Liver (tissue), 9 donors: Measurements from ENCODE around the gene IFITM5. TPM values are rescaled to one million over a fixed set of nuclear protein-coding genes. Genes with fewer than 3 reads are reported as not detected.

Experiments used
- DNase-seq: peaks from one replicate; pipeline ENCODE4 v3.0.0-alpha.2; 2017; ENCODE audit warnings: low spot score
- H3K27ac ChIP-seq, 2 donors: one replicate each; pipeline ENCODE4 v1.7.0; 2013; ENCODE audit warnings: inconsistent platforms in 2 of 2, low read length in 2 of 2, control low read depth in 1 of 2, low read depth in 1 of 2, mild to moderate bottlenecking in 1 of 2
- H3K27me3 ChIP-seq, 4 donors: one replicate each; pipeline versions ENCODE4 v1.6.1 to v1.7.0; 2013; ENCODE audit warnings: low read length in 3 of 4, inconsistent platforms in 1 of 4, mild to moderate bottlenecking in 1 of 4, moderate library complexity in 1 of 4; ENCODE audit not compliant: control insufficient read depth in 4 of 4, insufficient read depth in 4 of 4
- H3K36me3 ChIP-seq, 4 donors: one replicate each; pipeline versions ENCODE4 v1.6.1 to v1.7.0; 2013; ENCODE audit warnings: low read length in 3 of 4, mild to moderate bottlenecking in 3 of 4, low read depth in 1 of 4, moderate library complexity in 1 of 4; ENCODE audit not compliant: control insufficient read depth in 4 of 4, insufficient read depth in 3 of 4
- H3K4me1 ChIP-seq, 4 donors: one replicate each; pipeline versions ENCODE4 v1.6.1 to v1.7.0; 2013; ENCODE audit warnings: low read length in 3 of 4, mild to moderate bottlenecking in 3 of 4, moderate library complexity in 1 of 4; ENCODE audit not compliant: control insufficient read depth in 4 of 4, insufficient read depth in 4 of 4
- H3K4me3 ChIP-seq, 3 donors: one replicate each; pipeline versions ENCODE4 v1.6.1 to v1.7.0; 2013; ENCODE audit warnings: low read length in 3 of 3, control low read depth in 1 of 3, low read depth in 1 of 3, mild to moderate bottlenecking in 1 of 3
- H3K9ac ChIP-seq, 2 donors: one replicate each; pipeline ENCODE4 v1.7.0; 2013; ENCODE audit warnings: low read length in 2 of 2, mild to moderate bottlenecking in 2 of 2, moderate library complexity in 2 of 2, control low read depth in 1 of 2, low read depth in 1 of 2
- H3K9me3 ChIP-seq, 4 donors: one replicate each; pipeline versions ENCODE4 v1.6.1 to v1.7.0; 2013; ENCODE audit warnings: low read length in 3 of 4; ENCODE audit not compliant: control insufficient read depth in 4 of 4
- CTCF ChIP-seq: fragments of 150-350 bp; IDR thresholded peaks from 2 replicates; pipeline ENCODE4 v1.5.1; 2017; ENCODE audit warnings: improper control_type of control experiment, low read depth, low read length; ENCODE audit not compliant: missing input control
- EGR1 ChIP-seq, 2 donors: IDR thresholded peaks; 2 replicates each; pipeline ENCODE4 v1.6.1; 2016 to 2018; ENCODE audit warnings: antibody characterized with exemption in 2 of 2, low read depth in 2 of 2
- FOXA1 ChIP-seq: IDR thresholded peaks from 2 replicates; pipeline ENCODE4 v1.6.1; 2016; ENCODE audit warnings: antibody characterized with exemption
- FOXA2 ChIP-seq: IDR thresholded peaks from 2 replicates; pipeline ENCODE4 v1.6.1; 2016; ENCODE audit warnings: antibody characterized with exemption
- GABPA ChIP-seq, 2 donors: IDR thresholded peaks in 1 of 2; conservative IDR thresholded peaks in 1 of 2; 2 replicates each; pipeline ENCODE4 v1.6.1; 2016; ENCODE audit warnings: antibody characterized with exemption in 2 of 2, mild to moderate bottlenecking in 1 of 2, moderate library complexity in 1 of 2
- HNF4A ChIP-seq, 2 donors: conservative IDR thresholded peaks; 2 replicates each; pipeline ENCODE4 v1.6.1; 2016; ENCODE audit warnings: antibody characterized with exemption in 2 of 2, mild to moderate bottlenecking in 2 of 2
- JUND ChIP-seq, 2 donors: IDR thresholded peaks; 2 replicates each; pipeline ENCODE4 v1.6.1; 2016; ENCODE audit warnings: antibody characterized with exemption in 2 of 2
- MAX ChIP-seq: IDR thresholded peaks from 2 replicates; pipeline ENCODE4 v1.6.1; 2016; ENCODE audit warnings: antibody characterized with exemption
- NR2F2 ChIP-seq: IDR thresholded peaks from 2 replicates; pipeline ENCODE4 v1.6.1; 2016; ENCODE audit warnings: antibody characterized with exemption
- RAD21 ChIP-seq, 2 donors: IDR thresholded peaks; 2 replicates each; pipeline ENCODE4 v1.6.1; 2016; ENCODE audit warnings: antibody characterized with exemption in 2 of 2, mild to moderate bottlenecking in 2 of 2
- REST ChIP-seq: IDR thresholded peaks from 2 replicates; pipeline ENCODE4 v1.6.1; 2016; ENCODE audit warnings: antibody characterized with exemption, mild to moderate bottlenecking
- RXRA ChIP-seq, 2 donors: IDR thresholded peaks; 2 replicates each; pipeline ENCODE4 v1.6.1; 2017 to 2018; ENCODE audit warnings: antibody characterized with exemption in 2 of 2, mild to moderate bottlenecking in 1 of 2
- SP1 ChIP-seq: IDR thresholded peaks from 2 replicates; pipeline ENCODE4 v1.6.1; 2018; ENCODE audit warnings: antibody characterized with exemption, mild to moderate bottlenecking
- TAF1 ChIP-seq: conservative IDR thresholded peaks from 2 replicates; pipeline ENCODE4 v1.6.1; 2016; ENCODE audit warnings: antibody characterized with exemption, mild to moderate bottlenecking
- YY1 ChIP-seq: IDR thresholded peaks from 2 replicates; pipeline ENCODE4 v1.6.1; 2016; ENCODE audit warnings: antibody characterized with exemption, mild to moderate bottlenecking
- ZBTB33 ChIP-seq: IDR thresholded peaks from 2 replicates; pipeline ENCODE4 v1.6.1; 2016; ENCODE audit warnings: antibody characterized with exemption
- WGBS: extraction: QIAGEN DNeasy Blood & Tissue Kit; methylation state at CpG from one replicate; pipeline ENCODE4 v1.1.7; 2013; 5-methylcytosine and 5-hydroxymethylcytosine counted together
- polyA plus RNA-seq, 2 donors: library from polyadenylated mRNA; stranded (reverse) in 1 of 2; unstranded in 1 of 2; fragments of 200-250 nt in 1 of 2; fragments of >200 nt in 1 of 2; fragmentation: Nextera tagmentation in 1 of 2; extraction: Ambion mirVana in 1 of 2; gene quantifications; one replicate each; pipeline versions ENCODE4 v1.2.1 to v1.2.3, GENCODE V29; 2013 to 2015
- total RNA-seq, 2 donors: library from RNA; depleted of rRNA; stranded (reverse); fragments of >200 nt; gene quantifications; one replicate each; pipeline ENCODE4 v1.2.3, GENCODE V29; 2014
- TF ChIP-seq, protein P1 (sequence below): IDR thresholded peaks from 2 replicates; pipeline ENCODE4 v1.6.1; 2016; ENCODE audit warnings: antibody characterized with exemption
- donor health status: healthy.
- donor health status: healthy.
- donor health status: healthy.
- donor health status: healthy.
- donor health status: healthy.

Gene IFITM5
- total and polyA plus RNA-seq, 4 donors, result not detected

- Histone ChIP-seq H3K4me1 (peaks cover 0 to 7% (median 6%) of the 10 kb centered on the region in 4 donors), H3K9me3 (no peaks in the 10 kb centered on the region), H3K27me3 (no peaks in the 10 kb centered on the region), H3K36me3 (peaks cover 0 to 2% (median 0%) of the 10 kb centered on the region in 4 donors), H3K27ac (no peak overlapping the region), H3K4me3 (no peak overlapping the region), H3K9ac (no peak overlapping the region)
- 91% methylated on average over 27 of the region's 27 CpGs for WGBS
- no peak for TF ChIP-seq RXRA (IDR thresholded peaks at IDR 0.05)
- no peak for DNase-seq
Measured at GRCh38 chr11:293852-294661, 5.3 kb downstream of the IFITM5 start.

DNA sequence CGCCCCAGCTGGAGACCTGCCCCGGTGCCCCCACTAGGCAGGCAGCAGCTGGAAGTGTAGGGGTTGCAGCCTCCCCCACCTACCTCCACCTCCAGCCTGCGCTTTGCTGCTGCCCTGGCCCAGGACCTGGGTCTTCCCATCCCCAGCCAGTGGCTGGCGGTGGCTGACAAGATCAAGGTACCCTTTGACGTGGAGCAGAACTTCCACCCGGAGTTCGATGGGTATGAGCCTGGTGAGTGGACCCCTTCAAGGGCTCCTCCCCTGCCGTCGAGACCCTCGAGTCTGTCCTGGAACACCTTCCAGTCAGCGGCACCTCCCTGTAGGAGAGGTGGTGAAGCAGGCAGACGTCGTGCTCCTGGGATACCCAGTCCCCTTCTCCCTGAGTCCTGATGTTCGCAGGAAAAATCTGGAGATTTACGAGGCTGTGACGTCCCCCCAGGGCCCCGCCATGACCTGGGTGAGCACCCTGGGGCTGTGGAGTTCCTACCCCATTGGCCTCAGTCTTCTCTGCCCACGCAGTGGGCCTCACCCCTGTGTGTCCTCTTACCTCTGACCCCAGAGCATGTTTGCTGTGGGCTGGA, 6.0 kb downstream of the IFITM5 start:
- Histone ChIP-seq H3K4me1 (peaks cover 0 to 8% (median 6%) of the 10 kb centered on the region in 4 donors), H3K9ac (no peak overlapping the region), H3K27ac (no peak overlapping the region), H3K36me3 (peaks cover 0 to 2% (median 0%) of the 10 kb centered on the region in 4 donors), H3K9me3 (no peaks in the 10 kb centered on the region), H3K27me3 (no peaks in the 10 kb centered on the region), H3K4me3 (no peak overlapping the region)
- no peak for TF ChIP-seq MAX
- 94% methylated on average over 18 of the region's 18 CpGs for WGBS
- DNase-seq, result no peak

DNA sequence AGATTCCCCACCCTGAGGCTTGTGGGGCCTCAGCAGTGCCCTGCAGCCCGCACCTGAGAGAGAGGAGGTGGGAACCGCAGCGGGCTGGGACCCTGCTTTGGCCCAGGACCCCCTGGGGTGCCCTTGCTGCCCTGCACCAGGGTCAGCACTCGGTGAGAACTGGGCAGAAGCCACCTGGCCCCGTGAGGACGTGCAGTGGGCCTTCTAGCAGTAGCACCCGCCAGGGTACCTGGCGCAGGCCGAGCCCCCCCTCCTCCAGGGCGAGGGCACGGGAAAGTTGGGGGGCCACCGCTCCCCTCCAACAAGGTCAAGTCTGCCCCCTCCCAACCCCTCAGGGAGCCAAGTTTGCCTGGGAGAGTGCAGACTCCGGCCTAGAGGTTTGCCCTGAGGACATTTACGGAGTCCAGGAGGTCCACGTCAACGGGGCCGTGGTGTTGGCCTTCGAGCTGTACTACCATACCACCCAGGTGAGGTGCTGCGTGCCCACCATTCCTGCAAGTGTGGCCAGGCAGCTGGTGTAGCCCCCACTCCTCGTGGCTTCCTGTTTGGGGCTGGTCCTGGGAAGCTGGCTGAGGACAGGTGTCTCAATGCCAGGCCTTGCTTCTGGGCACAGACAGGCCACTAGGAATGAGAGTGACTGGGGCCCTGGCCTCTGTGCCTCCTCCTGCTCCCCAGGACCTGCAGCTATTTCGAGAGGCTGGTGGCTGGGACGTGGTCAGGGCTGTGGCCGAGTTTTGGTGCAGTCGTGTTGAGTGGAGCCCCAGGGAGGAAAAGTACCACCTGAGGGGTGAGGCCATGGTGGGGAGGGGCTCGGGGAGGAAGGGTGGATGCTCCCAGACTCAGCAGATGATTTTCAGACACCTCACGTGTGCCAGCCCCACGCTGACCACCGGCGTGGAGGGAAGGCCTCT, 6.9 kb downstream of the IFITM5 start:
- 95% methylated on average over 29 of the region's 29 CpGs for WGBS
- no peak for DNase-seq

More for the DNA sequence above, 6.9 kb downstream of the IFITM5 start:
- Histone ChIP-seq H3K27ac (no peak overlapping the region), H3K9ac (no peak overlapping the region), H3K36me3 (peaks cover 0 to 2% (median 0%) of the 10 kb centered on the region in 4 donors), H3K9me3 (no peaks in the 10 kb centered on the region), H3K4me1 (peaks cover 0 to 15% (median 11%) of the 10 kb centered on the region in 4 donors), H3K4me3 (no peak overlapping the region), H3K27me3 (no peaks in the 10 kb centered on the region)
- TF ChIP-seq MAX, result no peak
- no peak for TF ChIP-seq JUND (IDR thresholded peaks at IDR 0.05)
- no peak for TF ChIP-seq FOXA2
- no peak for TF ChIP-seq REST
- no peak for TF ChIP-seq ZBTB33
- no peak for TF ChIP-seq TAF1
- no peak for TF ChIP-seq FOXA1
- TF ChIP-seq RXRA (IDR thresholded peaks at IDR 0.05), result no peak
- no peak for TF ChIP-seq YY1
- TF ChIP-seq SP1, result no peak
- no peak for TF ChIP-seq GABPA (IDR thresholded peaks at IDR 0.05 in 1 of 2, conservative IDR thresholded peaks at IDR 0.05 in 1 of 2)
- TF ChIP-seq, protein P1, sequence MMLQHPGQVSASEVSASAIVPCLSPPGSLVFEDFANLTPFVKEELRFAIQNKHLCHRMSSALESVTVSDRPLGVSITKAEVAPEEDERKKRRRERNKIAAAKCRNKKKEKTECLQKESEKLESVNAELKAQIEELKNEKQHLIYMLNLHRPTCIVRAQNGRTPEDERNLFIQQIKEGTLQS, result no peak
- no peak for TF ChIP-seq CTCF
- TF ChIP-seq HNF4A (conservative IDR thresholded peaks at IDR 0.05), result no peak
- TF ChIP-seq EGR1 (IDR thresholded peaks at IDR 0.05; ENCODE audit: low read depth in 2 of 2), result no peak
- TF ChIP-seq RAD21 (IDR thresholded peaks at IDR 0.05), result no peak
- TF ChIP-seq NR2F2, result no peak
